GM19438 (cell line): ENCODE data around the gene RASGRP2.

Source experiments
- ATAC-seq: cut with Tn5 transposase; IDR thresholded peaks from one replicate; pipeline ENCODE4 v1.9.1; 2021; ENCODE audit warnings: low read depth; ENCODE audit not compliant: unreplicated experiment

RASGRP2 gene

DNA sequence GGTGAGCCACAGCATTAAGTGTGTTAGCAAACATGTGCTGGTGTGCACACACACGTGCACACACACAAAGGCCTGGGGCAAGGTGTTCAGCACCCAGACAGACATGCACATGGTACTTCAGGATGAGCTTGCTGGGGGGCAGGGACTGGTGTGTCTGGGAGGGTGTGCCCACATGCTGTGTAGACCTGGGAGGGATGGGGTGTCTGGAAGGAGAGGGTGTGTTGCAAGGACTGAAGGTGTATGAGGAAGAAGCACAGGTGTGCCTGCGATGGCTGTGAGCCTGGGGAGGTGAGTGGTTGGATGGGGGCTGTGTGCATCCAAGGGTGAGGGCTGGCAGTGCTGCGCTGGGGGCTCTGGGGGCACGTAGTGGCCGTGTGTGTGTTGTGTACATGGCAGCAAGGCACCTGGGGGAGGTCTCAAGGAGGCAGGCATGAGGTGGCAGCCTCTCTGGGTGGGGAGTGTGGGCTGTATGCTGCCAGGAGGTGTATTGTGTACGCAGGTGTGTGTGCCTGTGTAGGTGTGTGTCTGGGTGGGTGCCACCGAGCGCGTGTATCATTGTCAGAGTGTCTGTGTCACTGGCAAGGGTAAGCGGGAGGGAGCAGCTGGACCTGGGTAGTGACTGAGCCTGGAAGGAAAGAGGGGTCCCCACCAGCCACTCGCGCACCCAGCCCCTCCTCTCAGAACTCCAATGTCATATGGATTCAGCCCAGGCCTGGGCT, 23.1 kb downstream of the RASGRP2 start:
- no peak for ATAC-seq

DNA sequence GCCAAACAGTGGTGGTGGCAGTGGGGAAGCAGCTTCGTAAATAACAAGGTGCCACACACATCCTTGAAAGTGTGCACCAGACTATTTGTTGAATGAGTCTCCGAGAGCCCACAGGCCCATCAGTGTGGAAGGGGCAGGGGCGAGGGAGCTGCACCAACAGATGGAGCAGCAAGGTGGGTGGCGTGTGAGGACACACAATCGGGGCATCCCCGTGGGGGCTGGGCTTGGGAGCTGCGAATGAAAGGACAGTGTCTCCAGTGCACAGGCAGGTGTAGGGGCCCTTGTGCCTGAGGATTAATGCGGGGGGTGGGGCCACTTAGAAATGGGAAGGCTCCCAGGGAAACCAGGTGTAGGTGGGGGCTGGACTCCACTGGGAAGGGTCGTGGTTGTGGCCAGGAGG, 23.8 kb downstream of the RASGRP2 start:
- no peak for ATAC-seq

DNA sequence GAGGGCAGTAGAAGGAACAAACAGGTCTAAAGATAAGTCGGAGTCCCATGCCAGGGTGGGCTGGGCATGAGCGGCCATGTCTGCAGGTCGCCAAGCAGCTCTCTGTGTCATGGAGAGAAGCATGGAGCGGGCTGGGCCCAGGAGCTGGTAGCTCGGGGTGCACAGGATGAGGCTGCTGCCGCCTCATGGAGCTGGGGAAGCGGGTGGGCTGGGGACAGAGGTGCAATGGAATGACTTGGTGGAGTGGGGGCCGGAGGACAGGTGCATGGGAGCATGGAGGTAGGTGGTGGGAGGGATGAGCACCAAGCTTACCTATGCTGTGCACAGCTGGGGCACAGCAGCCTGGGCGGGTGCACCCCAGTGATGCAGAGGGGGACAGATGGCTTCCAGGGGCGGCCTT, 24.5 kb downstream of the RASGRP2 start:
- no peak for ATAC-seq

DNA sequence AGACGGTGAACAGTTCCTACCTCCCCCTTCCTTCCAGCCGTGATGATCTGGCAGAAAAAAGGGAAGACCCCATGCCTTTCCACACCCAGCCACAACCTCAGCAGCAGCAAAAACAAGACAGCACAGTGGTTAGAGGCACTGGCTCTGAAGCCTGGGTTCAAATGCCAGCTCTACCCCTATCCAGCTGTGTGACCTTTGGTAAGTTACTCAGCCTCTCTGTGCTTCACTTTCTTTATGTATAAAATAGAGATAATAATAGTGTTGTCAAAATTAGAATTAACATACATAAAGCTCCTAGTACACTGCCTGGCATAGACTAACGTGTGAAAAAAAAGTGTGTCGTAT, 25.2 kb downstream of the RASGRP2 start:
- no peak for ATAC-seq

DNA sequence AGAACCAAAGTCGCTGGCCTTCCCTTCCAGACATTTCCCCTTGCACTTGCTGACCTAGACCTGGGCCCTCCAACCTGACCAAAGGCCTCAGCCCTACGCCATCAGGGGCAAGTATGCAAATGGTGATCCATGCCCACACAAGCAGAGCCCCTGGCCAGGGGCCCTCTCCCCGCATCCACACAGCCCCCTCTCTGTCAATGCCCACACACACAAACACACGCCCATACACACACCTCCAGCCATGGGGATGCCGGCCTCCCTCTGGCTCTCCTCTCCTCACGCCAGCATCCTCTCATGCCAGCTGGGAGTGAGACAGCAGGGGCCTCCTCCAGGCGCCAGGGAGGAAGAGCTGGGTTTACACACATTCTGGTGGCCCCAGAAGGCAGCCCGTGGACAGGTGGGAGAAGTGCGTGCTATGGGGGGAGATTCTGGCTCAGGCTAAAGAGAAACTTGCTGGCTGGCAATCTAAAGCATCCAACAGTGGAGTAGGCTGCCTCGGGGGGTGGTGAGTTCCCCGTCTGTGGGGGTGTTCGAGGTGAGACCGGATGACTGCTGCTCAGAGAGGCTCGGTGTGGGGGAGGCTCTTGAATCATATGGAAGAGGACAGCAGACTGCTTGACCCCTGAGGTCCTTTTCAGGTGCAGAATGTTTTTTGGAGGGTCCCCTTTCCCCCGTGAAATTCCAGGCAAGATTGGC, 25.7 kb downstream of the RASGRP2 start:
- ATAC-seq, result no peak

DNA sequence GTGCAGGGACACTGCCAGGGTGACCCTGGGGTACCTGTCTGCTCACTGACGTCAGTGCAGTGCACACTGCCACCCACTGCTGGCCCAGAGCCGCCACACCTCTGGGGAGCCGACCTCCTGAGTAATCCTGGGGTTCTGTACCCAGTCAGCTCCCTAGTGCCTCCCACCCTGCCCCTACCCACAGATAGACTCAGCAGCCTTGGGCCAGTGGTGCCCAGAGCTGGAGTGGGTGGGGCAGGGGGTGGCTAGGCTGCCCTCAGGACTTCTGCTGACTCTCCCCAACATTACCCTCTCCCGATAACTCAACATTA, 26.7 kb downstream of the RASGRP2 start:
- no peak for ATAC-seq

DNA sequence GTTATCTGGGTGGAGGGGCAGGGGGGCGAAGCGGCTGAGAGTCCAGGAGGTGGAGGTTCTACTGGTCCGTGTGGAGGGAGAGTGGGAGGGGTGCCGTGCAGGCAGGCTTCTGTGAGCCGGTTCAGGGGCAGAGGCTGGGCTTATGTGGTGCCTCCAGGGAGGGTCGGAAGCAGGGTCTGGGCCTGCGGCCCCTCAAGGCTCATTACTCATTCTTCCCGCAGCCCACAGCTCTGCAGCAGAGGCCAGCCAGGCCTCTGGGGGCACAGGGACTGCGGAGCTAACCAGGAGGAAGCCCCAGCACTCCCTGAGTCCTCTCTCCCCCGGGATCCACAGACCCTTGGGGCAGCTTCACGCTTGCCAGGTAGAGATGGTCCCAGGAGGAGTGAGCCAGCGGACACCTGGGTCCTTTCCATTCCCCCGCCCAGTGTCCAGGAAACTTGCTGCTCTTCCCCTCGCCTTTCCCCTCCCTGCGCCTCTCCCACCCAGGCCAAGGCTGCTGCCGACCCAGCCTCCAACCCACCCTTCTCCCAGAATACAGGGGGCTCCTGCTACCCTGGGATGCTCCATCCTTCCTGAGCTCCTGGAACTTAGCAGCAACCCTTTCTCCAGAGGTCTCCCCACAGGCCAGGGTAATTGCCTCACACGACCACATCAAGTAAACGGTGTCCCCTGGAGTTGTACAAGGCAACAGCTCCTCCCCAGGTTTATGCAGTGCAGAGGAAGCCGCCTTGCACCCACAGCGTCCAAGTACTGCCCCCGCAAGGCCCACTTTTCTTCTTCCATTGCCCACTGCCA, 27.3 kb downstream of the RASGRP2 start:
- no peak for ATAC-seq

DNA sequence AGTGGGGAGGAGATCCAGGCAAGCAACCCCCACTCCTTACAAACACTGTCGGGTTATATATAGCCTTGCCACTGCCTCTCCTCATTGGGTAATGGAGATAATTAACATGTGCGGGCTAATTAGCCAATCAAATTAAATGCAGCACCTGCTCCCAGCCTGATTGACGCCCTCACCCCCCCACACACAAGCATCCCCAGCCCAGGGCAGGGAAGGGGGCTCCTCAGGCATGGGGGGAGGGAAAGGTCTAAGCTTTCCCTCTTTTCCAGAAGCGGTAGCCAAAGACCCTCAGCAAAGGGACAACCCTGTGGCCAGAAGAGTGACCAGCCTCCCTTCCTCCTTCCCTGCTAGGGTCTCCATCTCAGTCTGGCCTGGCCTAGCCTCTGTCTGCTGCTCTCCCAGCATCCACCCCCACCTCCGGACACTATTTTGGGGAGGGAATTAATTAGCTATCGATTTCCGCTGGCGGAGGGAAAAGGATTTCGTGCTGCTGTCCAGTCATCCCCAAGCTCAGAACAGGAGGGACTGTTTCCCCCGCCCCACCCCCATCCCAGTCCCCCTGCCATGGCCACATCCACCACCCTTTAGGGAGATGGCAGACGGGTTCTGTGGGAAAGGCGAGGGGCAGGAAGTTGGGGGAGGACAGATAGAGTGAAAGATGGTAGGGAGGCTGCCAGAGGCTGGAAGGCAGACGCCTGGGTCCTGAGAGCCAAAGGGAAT, 28.0 kb downstream of the RASGRP2 start:
- ATAC-seq, result no peak

DNA sequence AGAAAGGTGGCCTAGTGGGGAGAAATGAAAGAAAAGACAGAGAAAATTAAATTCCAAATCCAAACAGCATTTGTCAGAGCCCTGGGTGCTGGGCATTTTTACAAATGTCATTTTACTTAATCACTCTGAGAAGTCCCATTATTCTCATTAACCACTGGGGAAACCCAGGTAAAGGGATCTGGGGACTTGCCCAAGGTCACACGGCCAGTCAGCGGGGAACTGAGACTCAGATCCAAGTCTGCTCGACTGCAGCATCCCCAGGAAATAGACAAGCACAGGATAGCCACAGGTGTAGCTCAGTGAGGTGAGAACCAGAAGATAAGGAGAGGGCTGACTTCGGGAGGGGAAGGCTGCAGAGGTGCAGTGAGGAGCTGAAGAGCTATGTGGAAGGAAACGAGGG, 28.8 kb downstream of the RASGRP2 start:
- no peak for ATAC-seq

DNA sequence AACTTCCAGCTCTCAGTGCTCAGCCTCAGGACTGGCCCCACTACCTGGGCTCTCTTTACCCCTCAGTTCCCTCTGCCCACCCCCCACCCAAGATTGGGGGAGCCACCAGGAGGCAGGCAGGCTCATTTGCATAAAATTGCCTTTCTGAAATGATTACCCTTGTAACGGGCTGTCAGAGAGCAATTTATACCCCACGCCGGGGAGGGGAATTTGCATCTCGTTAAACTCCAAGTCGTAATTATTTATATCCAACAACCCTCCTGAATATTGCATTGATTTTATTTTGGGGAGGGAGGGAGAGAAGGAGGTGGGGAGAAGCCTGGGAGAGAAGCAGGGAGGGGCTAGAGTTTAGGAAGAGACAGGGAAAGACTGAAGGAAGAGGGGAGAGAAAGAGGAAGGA, 29.3 kb downstream of the RASGRP2 start:
- ATAC-seq, result no peak

DNA sequence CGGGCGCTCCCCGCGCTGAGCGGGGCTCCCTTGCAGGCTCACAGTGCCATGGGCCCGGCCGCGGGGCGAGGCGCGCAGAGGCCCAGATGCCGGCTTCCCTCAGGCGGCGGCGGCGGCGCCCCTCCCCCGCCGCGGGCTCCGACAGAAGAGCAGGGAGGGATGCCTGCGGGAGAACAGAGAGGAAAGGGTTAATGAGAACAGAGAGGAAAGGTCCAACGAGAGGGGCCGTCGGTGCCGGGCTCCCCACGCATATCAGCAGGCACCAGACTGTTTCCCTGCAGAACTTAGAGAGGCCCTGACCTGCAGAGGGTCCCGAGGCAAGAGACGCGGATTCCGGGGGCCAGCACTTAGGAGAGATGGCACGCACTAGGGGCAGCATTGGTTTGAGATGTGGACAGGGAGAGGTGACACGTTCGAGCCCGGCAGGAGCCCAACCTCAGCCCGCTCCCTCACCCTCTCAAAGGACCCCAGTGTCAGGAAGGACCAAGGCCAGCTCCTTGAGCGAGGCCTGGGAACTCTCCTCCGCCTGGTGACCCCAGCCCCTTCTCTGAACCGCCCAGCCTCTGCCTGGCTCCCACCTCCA, 30.1 kb downstream of the RASGRP2 start:
- ATAC-seq, result no peak

DNA sequence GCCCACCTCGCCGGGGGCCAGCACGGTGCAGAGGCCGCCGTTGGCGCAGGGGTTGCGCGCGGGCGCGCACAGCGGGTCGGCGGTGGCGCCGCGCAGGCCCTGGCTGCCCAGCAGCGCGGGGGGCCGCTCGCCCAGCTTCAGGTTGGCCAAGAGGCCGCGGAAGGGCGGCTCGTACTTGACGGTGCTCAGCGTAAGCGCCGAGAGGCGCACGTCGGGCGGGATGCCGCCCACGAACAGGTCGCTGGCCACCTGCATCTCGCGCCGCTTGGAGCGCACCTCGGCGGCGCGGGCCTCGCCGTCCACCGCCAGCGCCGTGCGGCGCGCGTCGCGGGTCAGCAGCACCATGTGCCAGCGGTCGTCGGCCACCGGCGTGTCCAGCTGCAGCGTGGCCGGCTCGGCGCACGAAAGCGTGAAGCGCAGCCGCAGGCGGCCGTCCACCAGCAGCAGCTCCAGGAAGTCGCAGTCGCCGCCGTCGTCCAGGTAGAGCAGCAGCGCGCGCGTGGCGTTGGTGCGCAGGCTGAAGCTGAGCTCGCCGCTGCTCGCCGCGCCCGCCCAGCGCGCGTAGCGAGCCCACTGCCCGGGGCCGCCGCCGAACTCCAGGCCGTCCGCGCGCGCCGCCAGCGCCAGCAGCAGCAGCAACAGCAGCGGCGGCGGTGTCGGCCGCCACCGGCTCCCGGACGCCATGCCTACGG, 30.8 kb downstream of the RASGRP2 start:
- no peak for ATAC-seq

DNA sequence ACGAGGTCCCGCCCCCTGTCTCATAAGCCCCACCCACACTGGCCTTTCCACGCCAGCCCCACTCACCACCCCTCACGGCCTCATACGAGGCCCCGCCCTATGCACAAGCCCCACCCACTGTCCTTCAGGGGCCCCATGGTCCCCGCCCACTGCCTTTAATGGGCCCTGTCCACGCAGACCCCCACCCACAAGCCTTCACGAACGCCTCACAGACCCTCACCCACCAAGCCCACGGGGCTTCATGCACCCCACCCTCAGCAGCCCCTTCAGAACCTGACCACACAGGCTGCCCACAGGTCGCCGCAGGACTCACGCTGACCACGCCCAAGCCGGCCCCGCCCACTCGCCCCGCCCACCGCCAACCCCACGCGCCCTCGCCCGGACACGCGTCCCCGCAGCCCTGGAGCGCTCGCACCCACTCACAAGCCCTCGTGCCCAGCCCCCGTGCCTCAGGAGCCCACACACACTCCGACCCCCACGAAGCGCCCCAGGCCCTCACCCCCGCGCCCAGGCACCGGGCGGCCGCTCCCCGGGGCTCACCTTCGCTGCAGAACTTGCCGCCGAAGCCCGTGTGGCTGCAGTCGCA, 31.4 kb downstream of the RASGRP2 start:
- ATAC-seq, result no peak

DNA sequence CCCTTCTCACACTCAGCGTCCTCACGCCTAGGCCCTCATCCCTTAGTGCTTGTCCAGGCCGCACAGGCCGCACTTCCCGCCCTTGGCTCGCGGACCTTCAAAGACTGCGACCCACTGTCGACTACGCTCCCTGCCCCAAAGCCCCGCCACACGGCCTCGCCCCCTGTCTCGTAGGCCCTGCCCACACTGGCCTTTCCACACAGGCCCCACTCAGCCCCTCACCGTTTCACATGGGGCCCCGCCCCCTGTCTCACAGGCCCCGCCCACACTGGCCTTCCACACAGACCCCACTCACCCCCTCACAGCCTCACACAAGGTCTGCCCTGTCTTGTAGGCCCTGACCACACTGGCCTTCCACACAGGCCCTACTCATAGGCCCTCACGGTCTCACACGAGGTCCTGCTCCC, 32.0 kb downstream of the RASGRP2 start:
- ATAC-seq, result no peak

DNA sequence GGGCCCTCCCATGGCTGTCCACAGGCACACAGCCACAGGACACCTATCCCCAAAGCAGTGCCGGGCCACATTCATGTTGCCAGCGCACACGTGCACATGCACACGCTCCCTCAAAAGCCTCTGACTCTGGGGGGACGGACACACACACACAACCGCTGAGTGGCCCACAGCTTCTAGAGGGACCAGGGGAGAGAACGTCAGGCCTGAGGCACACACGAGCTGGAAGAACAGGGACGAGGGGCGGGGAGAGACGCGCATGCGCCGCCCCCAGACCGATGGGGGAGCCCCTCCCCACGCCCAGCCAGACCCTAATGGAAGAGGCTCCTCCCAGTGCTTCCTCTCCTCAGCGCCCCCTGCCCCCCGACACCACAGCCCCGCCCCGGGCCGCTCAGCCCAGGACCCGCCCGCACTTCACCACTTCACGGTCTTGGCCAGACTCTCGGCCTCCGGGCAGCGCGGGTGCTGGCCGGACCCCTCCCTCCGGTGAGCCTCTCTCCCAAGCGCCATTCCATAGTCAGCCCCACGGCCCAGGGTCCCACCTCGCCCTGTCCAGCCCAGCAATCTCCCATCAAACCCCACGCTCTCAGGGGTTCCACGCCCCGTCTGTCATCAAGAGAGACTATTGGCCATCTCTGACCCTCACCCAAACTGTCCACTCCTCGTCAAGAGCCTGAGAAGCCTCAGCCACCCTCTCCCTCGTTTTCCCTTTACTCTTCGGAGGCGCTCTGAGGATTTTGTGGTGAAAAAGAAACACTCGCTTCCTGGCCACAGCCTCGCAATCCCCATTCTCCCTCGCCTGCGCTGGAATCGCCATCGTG, 32.6 kb downstream of the RASGRP2 start:
- ATAC-seq, result no peak

DNA sequence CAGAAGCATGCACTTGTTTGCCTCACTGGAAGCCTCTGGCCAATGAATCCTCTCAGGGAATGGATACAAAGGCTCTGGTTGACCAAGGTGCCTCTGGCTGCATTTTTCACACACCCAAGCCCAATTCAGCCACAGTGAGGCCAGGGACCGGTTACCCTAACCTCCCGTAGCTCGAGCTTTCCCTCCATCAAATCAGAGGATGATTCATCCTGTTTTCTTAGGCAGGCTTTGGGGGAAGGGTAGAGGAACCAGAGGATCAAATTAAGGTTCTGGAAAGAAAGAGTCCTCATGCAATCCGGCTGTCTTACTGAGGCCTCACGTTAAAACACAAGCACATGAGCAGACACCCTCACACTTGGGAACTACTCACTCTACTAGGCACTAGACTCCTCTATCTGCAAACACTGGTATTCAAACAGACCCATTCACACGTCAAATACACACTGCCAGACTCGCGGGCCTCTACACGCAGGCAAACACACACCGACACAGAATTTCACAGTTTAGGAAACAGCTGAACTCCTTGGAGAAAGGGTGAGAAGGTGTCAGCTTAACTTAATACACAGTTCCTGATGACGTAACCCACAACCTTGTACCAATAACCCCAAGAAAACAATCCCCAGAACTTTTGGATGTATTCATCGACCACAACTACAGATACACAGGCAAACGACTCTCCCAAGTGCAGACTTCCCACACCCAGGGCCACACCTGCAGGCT, 33.4 kb downstream of the RASGRP2 start:
- ATAC-seq, result no peak

DNA sequence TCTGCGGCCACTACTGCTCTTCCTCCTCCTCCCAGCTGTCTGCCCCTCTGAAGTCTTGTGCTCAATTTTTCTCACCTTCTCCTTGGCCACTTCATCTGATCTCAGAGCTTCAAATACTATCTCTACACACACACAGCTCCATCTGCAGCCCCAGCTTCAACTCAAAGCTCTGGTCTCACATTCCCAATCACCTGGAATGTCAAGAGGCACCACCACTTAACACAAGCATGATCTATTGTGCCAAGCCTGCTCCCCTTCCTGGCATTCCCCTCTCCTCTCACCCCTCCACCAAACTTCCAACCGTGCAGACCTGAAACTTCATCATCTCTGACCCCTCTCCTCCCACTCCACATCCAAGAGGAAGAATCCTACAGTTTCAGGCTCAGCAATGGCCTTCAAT, 38.4 kb downstream of the RASGRP2 start:
- no peak for ATAC-seq

DNA sequence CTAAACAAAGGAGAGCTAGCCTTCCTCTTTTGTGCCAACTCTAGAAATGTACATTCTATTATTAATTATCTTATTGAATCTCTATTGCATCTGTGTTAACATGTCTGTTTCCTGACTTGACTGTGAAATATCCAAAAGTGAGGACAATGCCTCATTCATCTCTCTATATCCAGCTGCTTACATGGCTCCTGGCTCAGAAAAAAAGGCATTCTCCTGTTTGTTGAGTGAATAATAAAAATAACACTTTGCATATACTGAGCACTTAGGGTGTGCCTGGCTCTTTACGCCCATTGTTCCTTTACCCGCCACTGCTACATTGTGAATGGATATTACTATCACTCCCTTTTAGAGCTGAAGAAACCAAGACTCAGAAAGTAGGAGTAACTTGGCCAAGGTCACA, 40.9 kb downstream of the RASGRP2 start:
- no peak for ATAC-seq
